HG03575 (cell line): Measurements from ENCODE around the gene LAPTM4A.
"Not testable (repeated sequence)": the region's sequence is repeated elsewhere in the genome, so short reads cannot be mapped to it uniquely, and the experiment has no call there.

Experiments used
- ATAC-seq: cut with Tn5 transposase; IDR thresholded peaks from one replicate; pipeline ENCODE4 v1.9.1; 2021; ENCODE audit not compliant: unreplicated experiment, insufficient number of reproducible peaks, low FRiP score; ENCODE audit errors: extremely low read depth

The LAPTM4A gene

GRCh38 chr2:20079546-20080115, 28.2 kb upstream of the LAPTM4A start:
- ATAC-seq, result no peak

DNA sequence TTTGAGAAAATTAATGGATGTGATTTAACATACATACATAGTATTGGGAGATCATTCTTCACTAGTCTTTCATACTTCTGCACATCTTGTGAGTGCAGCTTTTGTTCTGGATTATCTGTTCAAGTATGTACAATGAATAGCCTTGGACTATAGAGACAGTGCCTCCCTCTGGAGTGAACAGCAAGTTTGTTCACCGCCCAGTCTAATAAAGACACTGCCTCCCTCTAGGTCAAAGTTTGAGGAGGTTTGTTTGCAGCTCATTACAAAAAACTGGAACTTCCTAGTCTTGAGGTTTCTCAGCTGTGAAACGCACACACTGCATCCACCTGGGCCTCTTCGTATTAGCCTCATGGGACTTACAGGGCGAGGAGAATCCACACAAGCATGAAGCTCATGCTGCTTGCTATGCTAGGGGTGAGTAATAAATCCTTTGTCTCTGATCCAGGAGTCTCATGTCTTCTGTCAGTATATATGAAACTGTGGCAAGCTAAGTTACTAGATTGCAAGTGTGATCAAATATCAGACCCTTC, 26.0 kb upstream of the LAPTM4A start:
- no peak for ATAC-seq

DNA sequence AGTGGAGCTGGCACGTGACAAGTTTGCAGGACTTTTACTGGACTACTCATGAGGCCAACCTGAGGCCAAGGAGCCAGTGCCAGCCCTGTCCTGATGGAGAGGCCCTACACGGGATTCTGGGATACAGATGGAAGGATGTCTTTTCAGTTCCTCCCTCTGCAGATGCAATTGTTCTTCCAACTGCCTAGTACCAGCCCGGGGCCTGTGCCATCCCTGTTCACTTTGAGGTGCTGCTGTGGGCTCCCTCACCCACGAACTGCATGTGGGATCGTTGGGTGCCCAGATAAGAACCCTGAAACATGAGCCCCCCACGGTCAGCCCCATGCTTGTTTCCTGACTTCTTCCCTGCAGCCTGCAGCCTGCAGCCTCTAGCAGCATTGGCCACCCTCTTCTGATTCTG, 25.3 kb upstream of the LAPTM4A start:
- no peak for ATAC-seq

GRCh38 chr2:20074901-20075300, 23.5 kb upstream of the LAPTM4A start:
- ATAC-seq, result no peak

GRCh38 chr2:20074046-20074648, 22.7 kb upstream of the LAPTM4A start:
- ATAC-seq, result not testable (repeated sequence)

DNA sequence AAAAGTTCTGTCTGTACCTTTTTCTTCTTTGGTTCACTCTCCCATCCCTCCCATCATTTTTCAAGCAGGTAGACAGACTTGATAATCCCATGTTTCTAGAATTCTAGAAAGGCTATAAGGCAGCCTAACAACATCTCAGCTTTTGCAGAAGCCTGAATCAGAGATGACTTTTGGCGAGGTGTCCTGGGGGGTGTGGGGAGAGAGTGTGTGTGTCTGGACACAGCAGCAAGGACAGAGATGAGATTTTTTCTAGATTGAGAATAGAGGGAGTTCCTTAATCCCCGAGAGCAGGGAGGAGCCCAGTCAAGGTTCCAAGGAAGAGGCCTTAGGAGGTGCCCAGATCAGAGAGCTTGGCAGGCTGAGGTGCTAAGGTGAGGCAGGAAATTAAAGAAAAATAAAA, 22.0 kb upstream of the LAPTM4A start:
- ATAC-seq, result no peak

DNA sequence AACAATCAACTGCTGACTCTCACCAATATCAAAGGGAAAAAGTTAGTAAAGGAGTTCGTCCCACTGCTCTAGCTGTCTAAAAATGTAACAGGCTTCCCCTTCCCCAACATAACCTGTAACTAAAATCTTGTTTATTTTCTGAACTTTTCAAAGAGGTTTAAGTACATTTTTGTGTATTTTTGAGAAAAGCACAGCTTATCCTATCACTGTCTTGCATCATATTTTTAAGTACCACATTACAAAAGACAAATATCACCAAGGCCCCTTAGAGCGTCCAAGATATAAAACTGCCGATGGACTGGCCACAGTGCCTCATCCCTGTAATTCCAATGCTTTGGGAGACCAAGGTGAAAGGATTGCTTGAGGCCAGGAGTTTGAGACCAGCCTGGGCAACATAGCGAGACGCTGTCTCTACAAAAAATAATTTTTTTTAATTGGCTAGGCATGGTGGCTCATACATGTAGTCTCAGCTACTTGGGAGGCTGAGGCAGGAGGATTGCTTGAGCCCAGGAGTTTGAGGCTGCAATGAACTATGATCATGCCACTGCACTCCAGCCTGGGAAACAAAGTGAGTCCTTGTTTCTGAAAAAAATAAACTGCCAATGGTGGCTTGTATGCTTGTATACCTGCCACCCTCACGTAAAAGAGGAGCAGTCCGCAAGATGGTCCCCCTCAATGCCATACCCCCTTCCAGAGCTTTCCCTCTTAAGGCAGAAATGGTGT, 21.2 kb upstream of the LAPTM4A start:
- ATAC-seq, result no peak

DNA sequence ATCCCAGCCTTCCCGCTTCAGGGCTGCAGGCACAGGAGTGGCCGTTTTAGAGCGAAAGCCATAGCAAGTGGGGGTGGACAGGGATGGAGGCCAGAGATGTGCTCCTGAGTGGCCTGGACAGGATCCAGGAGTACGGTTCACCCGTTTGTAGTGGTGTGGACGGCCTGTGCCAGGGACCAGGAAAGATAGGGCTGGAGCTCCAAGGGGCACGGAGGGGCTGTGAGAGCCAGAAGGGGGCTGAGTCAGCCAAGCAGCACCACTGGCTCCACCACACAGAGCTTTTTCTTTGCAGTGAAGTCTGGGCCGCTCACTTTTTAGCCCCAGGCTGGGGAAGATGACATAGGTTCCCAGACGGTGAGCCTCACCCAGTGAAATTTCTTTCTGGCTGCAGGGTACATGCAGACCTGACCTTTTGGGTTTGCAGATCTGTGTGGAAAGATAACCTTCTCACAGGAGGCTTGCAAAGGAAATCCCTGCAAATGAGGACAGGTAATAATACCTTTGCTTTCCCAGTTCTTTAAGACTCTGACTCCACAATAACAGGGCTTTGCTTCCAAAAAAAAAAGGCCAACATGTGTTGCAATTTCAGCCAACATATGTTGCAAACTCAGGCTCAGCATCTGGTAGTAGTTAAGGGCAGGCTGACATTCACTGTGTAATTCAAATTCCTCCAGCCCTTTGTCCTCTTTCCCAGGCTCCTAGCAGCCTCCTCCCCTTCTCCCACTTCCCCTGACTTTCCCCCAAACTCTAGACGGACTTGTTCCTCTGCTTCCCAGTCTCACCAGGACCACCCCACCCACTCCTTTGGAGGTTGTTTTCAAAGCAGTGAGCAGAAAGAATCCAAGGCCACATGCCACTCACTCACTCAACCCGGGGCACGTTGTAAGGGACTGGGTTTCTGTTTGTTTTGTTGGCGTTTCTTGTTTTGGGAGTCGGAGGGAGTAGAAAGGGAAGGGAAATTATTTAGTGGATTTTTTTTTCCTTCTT, 20.3 kb upstream of the LAPTM4A start:
- no peak for ATAC-seq

- ATAC-seq, result no peak
Observed at GRCh38 chr2:20069756-20070155, 18.3 kb upstream of the LAPTM4A start.

GRCh38 chr2:20067992-20068584, 16.7 kb upstream of the LAPTM4A start:
- ATAC-seq, result no peak

DNA sequence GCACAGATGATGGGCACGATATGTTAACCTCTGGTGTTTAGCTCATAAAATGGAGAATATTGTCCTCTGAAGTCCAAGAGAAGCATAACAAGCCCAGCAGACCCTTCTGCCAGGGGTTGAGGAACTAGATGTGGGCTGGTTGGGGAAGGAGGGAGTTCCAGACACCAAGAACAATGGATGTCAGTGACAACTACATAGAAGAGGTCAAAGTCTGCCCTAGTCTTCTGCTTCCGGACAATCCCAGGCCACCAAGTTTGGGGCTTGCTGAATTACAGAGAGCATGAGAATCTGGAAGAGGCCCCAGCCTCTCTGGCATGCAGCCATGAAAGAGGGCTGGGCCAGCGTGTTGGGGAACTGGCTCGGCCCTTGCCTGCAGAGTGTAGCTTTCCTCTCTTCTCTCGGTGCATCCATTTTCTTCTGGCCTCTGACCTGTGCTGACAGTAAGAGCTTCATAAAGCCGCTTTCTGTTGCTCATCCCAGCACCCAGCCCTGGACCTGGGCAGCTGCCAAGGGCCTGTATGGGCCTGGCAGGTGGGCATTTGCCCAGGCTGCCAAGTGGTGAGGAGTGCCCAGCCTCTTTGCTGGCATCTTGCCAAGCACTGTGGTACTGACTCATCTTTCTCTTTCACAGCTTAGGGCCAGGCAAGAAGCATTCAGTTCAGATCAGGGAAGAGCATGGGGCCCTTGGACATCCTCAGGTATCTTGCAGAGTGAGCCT, 14.6 kb upstream of the LAPTM4A start:
- no peak for ATAC-seq

- no peak for ATAC-seq
Observed at GRCh38 chr2:20064841-20065240, 13.4 kb upstream of the LAPTM4A start.

DNA sequence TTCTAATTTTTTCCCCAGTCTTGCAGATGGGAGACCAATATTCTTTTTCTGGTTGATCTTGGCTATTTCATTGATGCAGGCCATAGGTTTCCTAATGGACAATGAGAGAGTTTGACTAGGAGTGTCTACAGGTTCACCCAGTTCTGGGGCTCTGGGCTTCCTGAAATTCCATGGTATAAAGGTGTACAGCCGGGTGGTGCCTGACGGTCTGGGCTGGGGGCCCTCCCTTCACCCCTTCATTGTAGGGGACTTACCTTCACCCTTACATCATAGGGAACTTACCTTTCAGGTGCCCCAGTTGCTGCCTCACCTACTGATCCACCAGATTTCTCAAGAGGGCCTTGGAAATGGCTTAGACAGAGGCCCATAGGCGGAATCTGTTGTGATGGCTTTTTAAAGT, 13.0 kb upstream of the LAPTM4A start:
- no peak for ATAC-seq

DNA sequence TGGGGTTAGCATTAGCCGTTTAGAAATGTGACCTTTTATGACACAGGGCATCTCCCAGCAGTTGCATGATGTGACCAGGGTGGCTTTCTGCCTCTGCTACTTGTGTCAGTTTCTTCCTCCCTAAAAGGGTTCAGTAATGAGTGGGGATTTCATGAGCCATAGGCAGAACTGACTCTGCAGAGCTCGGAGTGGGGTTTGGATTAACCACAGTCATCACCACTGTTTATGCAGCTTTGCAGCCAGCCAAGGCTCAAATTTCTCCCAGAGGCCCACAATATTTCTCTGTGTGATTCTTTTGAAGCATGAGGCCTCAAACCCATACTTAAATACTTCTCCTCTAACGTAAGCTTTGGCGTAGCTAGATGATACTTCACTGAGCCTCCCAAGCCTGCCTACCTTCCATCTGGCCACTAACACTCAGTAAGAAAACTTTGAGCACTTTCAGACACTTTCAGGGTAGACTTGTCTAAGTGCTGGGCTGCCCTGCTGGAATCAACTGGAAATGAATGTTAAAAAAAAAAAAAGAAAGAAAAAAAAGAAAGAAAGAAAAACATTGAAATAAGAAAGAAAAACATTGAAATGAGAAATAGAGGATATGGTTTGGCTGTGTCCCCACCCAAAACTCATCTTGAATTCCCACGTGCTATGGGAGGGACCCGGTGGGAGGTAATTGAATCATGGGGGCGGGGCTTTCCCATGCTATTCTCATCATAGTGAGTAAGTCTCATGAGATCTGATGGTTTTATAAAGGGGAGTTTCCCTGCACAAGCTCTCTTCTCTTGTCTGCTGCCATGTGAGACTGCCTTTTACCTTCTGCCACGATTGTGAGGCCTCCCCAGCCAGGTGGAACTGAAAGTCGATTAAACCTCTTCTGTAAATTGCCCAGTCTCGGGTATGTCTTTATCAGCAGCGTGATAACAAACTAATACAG, 11.5 kb upstream of the LAPTM4A start:
- no peak for ATAC-seq

GRCh38 chr2:20061940-20062339, 10.5 kb upstream of the LAPTM4A start:
- ATAC-seq, result no peak

GRCh38 chr2:20061476-20061875, 10.0 kb upstream of the LAPTM4A start:
- no peak for ATAC-seq

- no peak for ATAC-seq
Observed at GRCh38 chr2:20060106-20060505, 8.7 kb upstream of the LAPTM4A start.
